Measurements from ENCODE around the gene C12orf75.

Gene C12orf75

DNA sequence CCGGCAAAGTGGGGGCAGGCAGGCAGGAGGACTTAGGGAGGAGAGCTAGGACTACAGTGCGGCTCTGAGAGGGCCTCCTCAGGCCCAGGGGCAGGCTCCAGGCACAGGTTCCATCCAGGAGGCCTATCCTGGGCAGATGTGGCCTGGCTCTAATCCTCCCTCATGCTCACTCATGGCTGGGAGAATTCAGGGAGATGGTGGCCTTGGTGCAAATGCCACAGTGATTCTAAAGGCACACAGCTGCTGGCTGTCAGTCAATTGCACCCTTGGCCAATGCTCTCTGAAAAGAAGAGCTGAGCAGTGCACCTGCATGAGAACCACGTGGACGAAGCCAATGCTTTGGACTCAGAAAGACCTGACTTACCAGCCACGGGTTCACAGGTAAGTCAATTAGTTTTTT is 89.6 kb downstream of the C12orf75 start:
- no peak for DNase-seq

GRCh38 chr12:105420659-105421240 is 90.3 kb downstream of the C12orf75 start:
- DNase-seq: peak; percentile 73 to 79 (median 76)
